Suppressor macrophage treated with lipopolysaccharide for 4 hours (primary cell): Measurements from ENCODE around the gene FAM186B.

Experiments used
- DNase-seq: peaks from one replicate; pipeline ENCODE4 v3.0.0-alpha.2; 2020

The FAM186B gene

DNA sequence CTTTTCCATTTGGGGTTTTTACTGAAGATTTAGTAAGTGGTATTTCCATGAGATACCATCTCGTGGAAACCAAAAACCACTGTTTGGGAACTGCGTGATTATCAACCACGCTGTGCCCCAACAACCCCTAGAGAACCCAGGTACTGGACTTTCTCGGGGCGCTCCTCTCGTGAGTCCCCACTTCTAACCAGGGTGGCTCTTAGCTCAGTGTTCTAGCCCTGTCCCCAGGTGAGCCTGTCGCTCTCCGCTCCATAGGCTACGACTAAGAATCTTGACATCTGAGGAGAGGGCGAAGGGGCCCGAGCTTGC lies 38.2 kb downstream of the FAM186B start:
- DNase-seq = no peak

DNA sequence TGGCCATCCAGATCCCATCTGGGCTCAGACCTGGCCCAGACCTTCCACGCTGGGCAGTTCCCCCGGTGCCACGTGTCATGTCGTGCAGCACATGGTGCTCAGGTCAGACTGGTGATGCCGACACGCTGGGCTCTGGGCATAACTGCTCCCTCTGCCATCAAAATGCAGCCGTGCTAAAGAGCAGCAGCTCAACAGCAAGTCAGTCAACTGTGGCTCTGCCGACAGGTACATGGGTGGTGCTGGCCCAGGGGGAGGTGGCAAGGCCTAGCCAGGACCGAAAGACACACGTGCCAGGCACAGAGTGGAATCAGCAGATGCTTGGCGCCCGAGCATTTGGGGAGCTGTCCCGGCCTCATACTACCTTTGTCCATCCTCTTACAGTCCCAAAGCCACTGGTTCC lies 39.1 kb downstream of the FAM186B start:
- DNase-seq = no peak

DNA sequence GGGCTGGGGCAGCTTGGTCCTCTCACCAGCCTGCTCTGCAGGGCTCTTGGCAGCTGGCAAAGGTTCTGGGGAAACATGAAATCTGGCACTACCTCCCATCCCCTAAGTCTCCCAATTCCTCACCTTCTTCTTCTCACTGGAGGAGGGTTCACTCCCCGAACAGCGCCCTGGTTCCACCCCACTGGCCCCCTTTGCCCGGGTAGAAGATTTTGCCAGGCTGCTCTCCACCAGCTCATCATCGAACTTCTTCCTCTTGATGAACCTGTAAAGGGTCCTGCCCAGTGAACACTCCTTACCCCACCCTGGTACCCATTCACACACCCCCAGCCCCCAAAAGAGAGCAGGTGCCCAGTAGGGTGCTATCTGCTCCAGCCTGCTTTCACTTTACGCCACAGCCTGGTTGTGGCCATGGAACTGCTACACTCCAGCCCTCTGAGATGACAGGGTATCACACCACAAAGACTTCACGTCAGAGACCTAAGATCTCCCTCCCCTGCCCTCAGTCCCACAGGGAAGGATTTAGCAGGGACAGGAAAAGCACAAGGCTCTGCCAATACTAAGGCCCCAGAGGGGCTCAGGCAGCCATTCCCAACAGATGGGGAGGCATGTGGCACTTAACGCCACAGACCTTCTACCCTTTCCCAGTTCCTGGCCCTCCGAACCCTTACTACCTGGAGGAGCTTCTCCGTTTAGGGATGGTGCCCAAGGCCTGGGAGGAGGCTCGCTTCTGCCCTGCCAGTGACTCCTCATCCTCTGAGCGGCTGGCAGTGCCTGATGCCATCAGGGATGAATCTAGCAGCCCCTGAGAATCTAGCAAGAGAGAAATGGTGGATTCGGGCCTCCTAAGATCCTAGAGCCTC lies 39.8 kb downstream of the FAM186B start:
- DNase-seq = no peak

GRCh38 chr12:49564686-49565405 lies 40.6 kb downstream of the FAM186B start:
- no peak for DNase-seq

- DNase-seq = no peak
These were observed 41.3 kb downstream of the FAM186B start for GRCh38 chr12:49563951-49564685.

GRCh38 chr12:49562831-49563230 lies 42.6 kb downstream of the FAM186B start:
- DNase-seq = no peak

GRCh38 chr12:49562233-49562632 lies 43.2 kb downstream of the FAM186B start:
- DNase-seq = no peak

DNA sequence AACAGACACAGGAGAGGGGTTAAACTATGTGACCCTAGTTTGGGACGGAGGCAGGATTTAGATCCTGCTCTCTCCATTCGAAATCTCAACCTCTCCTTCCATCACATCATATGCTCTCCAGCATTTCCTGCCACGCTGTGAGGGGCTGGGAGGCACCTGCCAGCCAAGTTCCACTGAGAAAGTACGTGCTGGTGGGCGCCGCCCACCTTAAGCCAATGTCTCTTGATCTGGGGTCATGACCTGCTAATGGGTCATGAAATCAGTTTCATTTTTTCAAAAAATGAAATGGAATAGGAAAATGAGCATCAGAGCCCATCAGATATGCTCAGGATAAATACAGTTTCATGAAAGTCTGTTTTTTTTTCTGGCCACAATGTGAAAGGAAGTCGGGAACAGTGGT lies 44.7 kb downstream of the FAM186B start:
- DNase-seq = no peak

DNA sequence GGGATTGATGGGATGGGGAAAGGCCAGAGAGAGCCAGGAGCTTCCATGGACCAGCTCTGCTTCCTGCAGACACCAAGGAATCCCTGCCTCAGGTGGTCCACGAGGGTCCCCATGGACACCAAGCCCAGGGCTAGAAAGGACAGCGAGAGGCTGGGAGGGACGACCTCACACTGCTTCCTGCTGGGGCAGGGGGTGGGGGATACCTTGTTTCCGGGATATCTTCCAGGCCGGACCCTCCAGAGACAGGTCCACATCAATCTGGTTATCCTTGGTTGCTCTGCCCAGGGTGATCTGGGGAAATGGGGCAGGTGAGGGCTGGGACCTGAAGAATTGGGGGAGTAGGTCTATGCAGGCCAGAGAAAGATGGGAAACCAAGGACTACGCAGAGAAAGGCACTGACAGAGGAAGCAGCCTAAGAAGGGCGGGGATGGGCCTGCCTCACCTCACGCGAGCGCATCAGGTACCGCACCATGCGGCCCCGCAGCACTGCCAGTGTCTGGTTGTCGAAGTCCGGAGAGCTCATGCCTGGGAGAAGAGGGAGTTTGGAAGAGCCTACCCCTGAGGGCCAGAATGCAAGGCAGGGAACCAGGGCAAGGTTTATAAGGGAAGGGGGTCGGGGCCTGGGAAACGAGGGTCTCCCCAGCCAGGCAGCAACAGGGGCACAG lies 46.3 kb downstream of the FAM186B start:
- no peak for DNase-seq

DNA sequence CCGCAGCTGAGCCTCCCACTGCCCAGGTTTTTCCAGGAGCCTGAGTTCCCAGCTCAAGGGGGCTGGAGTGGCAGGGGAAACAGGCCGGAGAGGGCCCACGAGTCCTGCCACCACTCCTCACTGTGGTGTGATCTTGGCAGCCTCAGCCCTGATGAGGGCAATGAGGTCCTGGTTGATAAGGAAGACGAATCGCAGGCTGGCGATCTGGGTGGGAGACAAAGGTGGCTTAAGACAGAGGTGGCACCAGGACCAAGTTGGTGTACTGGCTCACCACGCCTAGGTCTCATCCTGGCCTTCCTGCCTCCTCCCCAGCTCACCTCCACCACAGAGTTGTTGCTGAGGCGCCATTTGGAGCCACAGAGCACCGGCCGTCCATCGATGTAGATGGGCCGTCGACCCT lies 46.9 kb downstream of the FAM186B start:
- no peak for DNase-seq

DNA sequence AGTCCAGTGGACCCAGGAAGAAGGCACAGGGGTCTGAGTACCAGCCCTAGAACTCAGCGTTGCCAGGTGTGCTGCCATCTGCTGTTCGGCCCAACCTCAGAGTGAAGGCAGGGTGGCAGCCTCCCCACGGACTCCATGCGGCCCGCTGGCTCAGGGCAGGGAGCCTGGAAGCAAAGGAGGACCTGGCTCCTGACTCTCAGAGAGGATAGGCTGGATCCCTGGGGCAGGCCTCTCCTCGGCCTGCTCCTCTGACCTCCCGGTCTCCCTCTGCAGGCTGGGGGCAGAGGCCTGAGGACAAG lies 47.6 kb downstream of the FAM186B start:
- no peak for DNase-seq

- no peak for DNase-seq
These were observed 48.1 kb downstream of the FAM186B start for GRCh38 chr12:49557187-49557916.

DNA sequence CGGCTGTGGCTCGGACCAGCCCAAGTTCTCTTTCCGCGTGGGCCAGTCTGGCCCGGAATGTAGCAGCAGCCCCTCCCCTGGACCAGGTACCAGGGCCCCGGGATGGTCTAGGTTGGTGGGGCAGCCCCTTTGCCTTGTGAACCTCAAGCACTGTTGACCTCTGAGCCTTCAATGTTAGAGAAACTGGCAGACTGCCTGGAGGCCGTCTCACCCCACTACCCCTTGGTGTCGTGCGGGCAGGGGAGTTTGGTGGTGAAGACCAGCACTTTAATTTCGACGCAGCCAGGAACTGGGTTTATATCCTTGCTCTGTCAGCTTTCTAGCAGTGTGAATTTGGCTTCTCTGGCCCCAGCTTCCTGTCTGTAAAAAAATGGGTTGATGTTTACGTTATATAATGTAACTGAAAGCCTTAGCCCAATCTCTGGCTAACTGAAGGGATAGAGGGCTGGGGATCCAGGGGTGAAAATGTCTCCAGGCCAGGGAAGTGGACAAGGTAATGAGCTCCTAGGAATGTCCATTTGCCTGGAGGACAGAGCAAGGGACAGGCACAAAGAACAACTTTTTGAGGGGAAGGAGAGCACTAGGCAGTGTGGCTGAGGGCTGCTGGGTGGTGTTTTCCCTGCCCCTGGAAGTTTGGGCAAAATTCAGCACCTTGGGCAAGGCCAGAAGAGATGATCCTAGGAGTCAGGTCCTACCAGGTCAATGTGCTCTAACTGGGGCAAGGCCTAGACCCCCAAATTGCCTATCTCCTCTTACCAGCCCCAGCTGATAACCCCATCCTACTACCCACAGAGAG lies 48.9 kb downstream of the FAM186B start:
- DNase-seq = no peak

DNA sequence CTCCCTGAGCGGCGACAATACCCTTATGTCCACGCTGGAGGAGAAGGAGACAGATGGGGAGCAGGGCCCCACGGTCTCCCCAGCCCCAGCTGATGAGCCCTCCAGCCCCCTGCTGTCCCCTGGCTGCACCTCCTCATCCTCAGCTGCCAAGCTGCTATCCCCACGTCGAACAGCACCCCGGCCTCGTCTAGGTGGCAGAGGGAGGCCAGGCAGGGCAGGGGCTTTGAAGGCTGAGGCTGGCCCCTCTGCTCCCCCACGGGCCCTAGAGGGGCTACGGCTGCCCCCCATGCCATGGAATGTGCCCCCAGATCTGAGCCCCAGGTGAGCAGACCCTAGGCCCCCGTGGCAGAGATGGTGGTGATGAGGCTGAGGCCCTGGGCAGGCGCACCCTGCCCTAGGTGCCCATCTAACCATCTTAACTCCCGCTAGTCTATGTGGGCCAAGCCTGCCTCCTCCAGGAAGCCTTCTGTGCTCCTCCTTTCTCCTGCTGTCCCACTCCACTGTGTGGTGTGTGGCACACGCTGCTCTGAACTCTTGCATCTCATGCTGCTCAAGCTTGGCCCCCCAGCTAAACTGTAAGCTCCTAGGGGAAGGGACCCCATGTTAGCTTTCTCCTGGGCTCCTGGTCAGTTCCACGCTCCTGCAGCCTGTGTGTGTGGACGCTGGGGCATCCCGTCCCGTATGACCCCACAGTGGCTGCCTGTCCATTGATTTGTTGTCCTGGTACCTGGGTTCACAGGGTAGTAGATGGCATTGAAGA lies 49.6 kb downstream of the FAM186B start:
- DNase-seq = no peak

- no peak for DNase-seq
These were observed 51.2 kb downstream of the FAM186B start for GRCh38 chr12:49554266-49554665.

DNA sequence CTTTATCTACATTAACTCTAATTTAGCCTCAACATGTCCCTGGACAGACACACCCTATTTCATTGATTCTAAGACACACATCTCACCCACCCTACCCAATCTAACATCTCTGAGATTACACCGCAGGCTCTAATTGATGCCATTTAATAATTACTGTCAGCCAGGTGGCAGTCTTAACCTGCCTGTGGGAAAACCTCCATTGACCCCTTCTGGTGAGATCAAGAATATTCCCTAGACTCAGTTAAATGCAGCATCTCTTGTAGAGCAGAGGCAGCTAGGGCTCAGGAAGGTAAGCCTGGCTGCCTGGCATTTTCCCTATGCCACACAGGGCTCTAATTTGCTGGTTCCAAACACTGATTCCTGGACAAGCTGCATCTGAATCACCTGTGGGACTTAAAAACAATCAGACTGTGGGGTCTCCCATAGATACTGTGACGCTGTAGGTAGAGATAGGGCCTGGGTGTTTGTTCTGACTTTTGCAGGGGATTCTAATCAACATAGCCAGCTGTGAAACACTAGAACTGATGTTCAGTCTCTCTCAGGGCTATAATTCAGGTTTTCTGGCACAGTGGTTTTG lies 51.8 kb downstream of the FAM186B start:
- DNase-seq = no peak

DNA sequence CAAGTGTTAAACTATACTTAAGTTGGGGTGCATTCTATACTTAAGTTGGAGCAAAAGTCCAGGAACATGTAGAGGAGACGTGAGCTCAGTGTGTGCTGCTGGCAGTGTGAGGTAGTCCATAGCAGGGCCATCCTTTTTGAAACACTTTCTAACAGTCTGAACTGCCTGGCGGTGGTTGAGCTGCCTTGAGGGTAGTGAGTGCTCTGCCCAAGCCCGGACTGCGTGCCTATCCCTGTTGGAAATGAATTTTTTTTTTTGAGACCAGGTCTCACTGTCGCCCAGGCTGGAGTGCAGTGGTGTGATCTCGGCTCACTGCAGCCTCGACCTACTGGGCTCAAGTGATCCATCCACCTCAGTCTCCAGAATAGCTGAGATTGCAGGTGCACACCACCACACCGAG lies 52.5 kb downstream of the FAM186B start:
- DNase-seq = no peak

DNA sequence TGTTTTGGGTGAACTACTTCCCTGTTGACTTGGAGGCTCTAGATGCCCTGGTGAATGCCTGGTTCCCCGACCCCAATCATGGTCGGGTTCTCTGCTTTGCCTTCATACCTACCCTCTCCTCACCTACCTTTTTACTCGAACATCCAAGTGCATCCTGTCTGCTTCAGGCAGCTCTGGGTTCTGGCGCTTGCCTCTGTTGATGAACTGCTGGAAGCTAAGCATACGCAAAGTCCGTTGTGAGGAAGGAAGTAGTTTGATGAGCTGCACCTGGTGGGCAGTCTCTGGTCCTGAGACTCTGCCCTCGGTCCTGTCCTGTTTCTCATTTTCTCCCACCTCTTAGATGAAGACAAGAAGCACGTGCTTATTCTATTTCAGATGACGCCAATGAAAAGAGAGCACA lies 53.0 kb downstream of the FAM186B start:
- no peak for DNase-seq

- DNase-seq = no peak
These were observed 53.4 kb downstream of the FAM186B start for GRCh38 chr12:49552014-49552413.

- DNase-seq = no peak
These were observed 54.7 kb downstream of the FAM186B start for GRCh38 chr12:49550693-49551252.
